CD4-positive, alpha-beta memory T cell (primary cell): Measurements from ENCODE around the gene AHSP. TPM values are rescaled to one million over a fixed set of nuclear protein-coding genes. Genes with fewer than 3 reads are reported as not detected.
"Not testable (repeated sequence)": the region's sequence is repeated elsewhere in the genome, so short reads cannot be mapped to it uniquely, and the experiment has no call there.

Experiments
- CTCF ChIA-PET: fragments of 350-600 bp; sonication (Branson Sonifier 250); formaldehyde crosslinking; loops from one replicate; lab custom pipeline; 2021; ENCODE audit warnings: inconsistent platforms; ENCODE audit not compliant: partially characterized antibody; lab: Charles Lee
- POLR2A ChIA-PET: fragments of 350-600 bp; sonication (Branson Sonifier 250); formaldehyde crosslinking; loops from one replicate; lab custom pipeline; 2021; ENCODE audit not compliant: partially characterized antibody; lab: Charles Lee
- DNase-seq, 5 donors: peaks; one replicate each; pipeline versions ENCODE4 v3.0.0 to v3.0.0-alpha.2; 2020 to 2022; ENCODE audit warnings: mixed read lengths in 1 of 5
- H3K27ac ChIP-seq: one replicate; pipeline ENCODE4 v1.7.0; 2013; ENCODE audit warnings: low read depth, low read length
- H3K27me3 ChIP-seq: 2 replicates; pipeline ENCODE4 v1.7.0; 2013; ENCODE audit warnings: mild to moderate bottlenecking, low read length, moderate library complexity; ENCODE audit not compliant: insufficient read depth
- H3K36me3 ChIP-seq: 2 replicates; pipeline ENCODE4 v1.7.0; 2013; ENCODE audit warnings: mild to moderate bottlenecking, low read length, moderate library complexity; ENCODE audit not compliant: insufficient read depth
- H3K4me1 ChIP-seq: 2 replicates; pipeline ENCODE4 v1.7.0; 2013; ENCODE audit warnings: mild to moderate bottlenecking, low read length, moderate library complexity; ENCODE audit not compliant: insufficient read depth
- H3K4me3 ChIP-seq, 2 donors: one replicate each; pipeline ENCODE4 v1.7.0; 2013; ENCODE audit warnings: low read length in 2 of 2, mild to moderate bottlenecking in 1 of 2
- H3K9me3 ChIP-seq, 2 donors: one replicate each; pipeline ENCODE4 v1.7.0; 2013; ENCODE audit warnings: low read length in 2 of 2, control low read depth in 1 of 2; ENCODE audit not compliant: control insufficient read depth in 1 of 2
- H3K27ac Mint-ChIP-seq, 7 donors: one replicate each; pipeline ENCODE4 v1.8.0; 2020 to 2021; ENCODE audit warnings: mixed read lengths in 7 of 7, mild to moderate bottlenecking in 6 of 7, inconsistent platforms in 3 of 7, moderate library complexity in 3 of 7
- H3K27me3 Mint-ChIP-seq, 2 donors: one replicate each; pipeline ENCODE4 v1.8.0; 2020 to 2021; ENCODE audit warnings: mixed read lengths in 2 of 2
- H3K36me3 Mint-ChIP-seq, 2 donors: one replicate each; pipeline ENCODE4 v1.8.0; 2020 to 2021; ENCODE audit warnings: mixed read lengths in 2 of 2, inconsistent platforms in 1 of 2, mild to moderate bottlenecking in 1 of 2
- H3K4me1 Mint-ChIP-seq, 4 donors: one replicate each; pipeline ENCODE4 v1.8.0; 2020 to 2021; ENCODE audit warnings: mixed read lengths in 4 of 4, mild to moderate bottlenecking in 1 of 4
- H3K4me3 Mint-ChIP-seq, 8 donors: one replicate each; pipeline ENCODE4 v1.8.0; 2020 to 2021; ENCODE audit warnings: mixed read lengths in 8 of 8, mild to moderate bottlenecking in 7 of 8, moderate library complexity in 6 of 8, inconsistent platforms in 3 of 8
- H3K9me3 Mint-ChIP-seq, 8 donors: one replicate each; pipeline ENCODE4 v1.8.0; 2020 to 2021; ENCODE audit warnings: mixed read lengths in 8 of 8, mild to moderate bottlenecking in 5 of 8, inconsistent platforms in 3 of 8, moderate library complexity in 1 of 8
- intact Hi-C: fragments of 100-400 bp; cut with micrococcal nuclease; formaldehyde crosslinking; loops from one replicate; pipeline ENCODE4 v1.15.1; 2023
- polyA plus RNA-seq, 2 donors: library from polyadenylated mRNA; unstranded; fragments of 300-500 nt; fragmentation: Illumina TruSeq; gene quantifications; one replicate each; pipeline ENCODE4 v1.2.3, GENCODE V29; 2021
- total RNA-seq, 2 experiments: library from RNA; stranded (reverse); gene quantifications; one replicate each; pipeline ENCODE4 v1.2.3, GENCODE V29; 2021

Gene AHSP, protein sequence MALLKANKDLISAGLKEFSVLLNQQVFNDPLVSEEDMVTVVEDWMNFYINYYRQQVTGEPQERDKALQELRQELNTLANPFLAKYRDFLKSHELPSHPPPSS
- total RNA-seq (not detected), polyA plus RNA-seq (not detected)

DNA sequence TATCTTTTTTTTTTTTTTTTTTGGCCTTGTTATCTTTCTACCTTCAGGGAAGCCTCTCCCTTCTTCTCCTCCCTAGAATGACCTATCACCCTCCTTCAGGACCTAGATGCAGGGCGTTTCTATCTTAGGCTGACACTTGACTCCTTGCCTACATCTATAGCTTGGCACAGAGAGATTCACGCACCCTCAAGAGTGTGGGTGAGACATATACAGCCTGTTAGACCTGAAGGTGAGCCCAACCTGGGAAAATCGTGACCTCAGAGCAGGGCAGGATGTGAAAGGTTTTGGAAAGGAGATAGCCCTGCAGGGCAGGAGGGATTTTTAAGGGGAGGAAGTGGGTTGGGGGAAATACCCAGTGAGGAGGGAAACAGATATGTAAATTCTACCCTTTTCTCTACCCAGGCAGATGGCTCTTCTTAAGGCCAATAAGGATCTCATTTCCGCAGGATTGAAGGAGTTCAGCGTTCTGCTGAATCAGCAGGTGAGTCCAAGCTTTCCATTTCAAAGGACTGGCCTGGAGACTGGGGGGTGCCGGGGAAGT lies at the start of gene AHSP:
AHSP (plus strand) TSS at position 167 of the 541 bp plus-strand sequence; CDS start at position 407, 240 bp downstream.
- Mint-ChIP-seq H3K27me3 (peaks cover 12 to 14% of the 10 kb centered on the region in 2 donors), H3K36me3 (no peaks in the 10 kb centered on the region), H3K9me3 (no peaks in the 10 kb centered on the region), H3K4me3 (peak within 1 kb of the TSS in 1 of 8 donors; percentile 28), H3K4me1 (peaks cover 0 to 12% (median 5%) of the 10 kb centered on the region in 4 donors), H3K27ac (no peak within 1 kb of the TSS)
- Histone ChIP-seq H3K4me3 (no peak within 1 kb of the TSS), H3K9me3 (no peaks in the 10 kb centered on the region), H3K36me3 (no peaks in the 10 kb centered on the region), H3K27ac (no peak within 1 kb of the TSS), H3K4me1 (no peaks in the 10 kb centered on the region), H3K27me3 (peaks cover 11% of the 10 kb centered on the region)
- CTCF ChIA-PET, result no interaction called here
- POLR2A ChIA-PET, result interaction anchor here (2.0 kb wide), 1 partner anchor 19 kb away, joined by 5 read pairs; the partner anchor contains the start of gene RUSF1
- intact Hi-C loops, result no loop called here
- no peak for DNase-seq

DNA sequence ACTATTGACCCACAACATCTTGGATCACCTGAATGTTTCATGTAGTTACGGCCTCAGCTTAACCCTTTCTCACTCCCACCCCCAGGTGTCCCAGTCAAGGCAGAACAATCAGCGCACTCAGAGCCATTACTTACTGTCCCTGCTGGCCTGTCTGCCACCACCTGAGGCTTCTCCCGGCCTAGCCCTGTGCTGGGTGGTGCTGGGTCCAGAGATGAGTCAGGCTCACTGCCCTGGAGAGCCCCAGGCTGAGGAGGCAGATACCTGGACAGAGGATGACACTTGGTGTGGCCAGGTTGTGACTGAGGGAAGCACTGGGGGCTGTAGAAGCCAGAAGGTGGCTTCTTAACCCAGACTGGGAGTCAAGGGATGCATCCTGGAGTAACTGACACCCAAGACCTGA lies 48.7 kb upstream of the AHSP start:
- Mint-ChIP-seq H3K27me3 (peaks cover 0 to 3% of the 10 kb centered on the region in 2 donors), H3K4me1 (peaks cover 7 to 22% (median 13%) of the 10 kb centered on the region in 4 donors), H3K27ac (no peak overlapping the region), H3K36me3 (no peaks in the 10 kb centered on the region), H3K9me3 (peaks cover 0 to 2% (median 0%) of the 10 kb centered on the region in 8 donors), H3K4me3 (peak overlapping the region in 3 of 8 donors; percentile 12 to 57 (median 48))
- Histone ChIP-seq H3K4me1 (peaks cover 14% of the 10 kb centered on the region), H3K36me3 (no peaks in the 10 kb centered on the region), H3K4me3 (no peak overlapping the region), H3K27me3 (no peaks in the 10 kb centered on the region), H3K9me3 (no peaks in the 10 kb centered on the region), H3K27ac (no peak overlapping the region)
- intact Hi-C loops, result no loop called here
- ChIA-PET CTCF (interaction anchor here (1.6 to 5.1 kb wide), 2 partner anchors 9 to 17 kb away, joined by 4 to 38 read pairs; no protein-coding TSS in a partner anchor), POLR2A (interaction anchor here (4.2 to 5.6 kb wide), 3 partner anchors 9 to 29 kb away, joined by 25 to 75 read pairs (median 72); partner anchors contain the start of genes ARMC5 and RUSF1)
- DNase-seq, result no peak

DNA sequence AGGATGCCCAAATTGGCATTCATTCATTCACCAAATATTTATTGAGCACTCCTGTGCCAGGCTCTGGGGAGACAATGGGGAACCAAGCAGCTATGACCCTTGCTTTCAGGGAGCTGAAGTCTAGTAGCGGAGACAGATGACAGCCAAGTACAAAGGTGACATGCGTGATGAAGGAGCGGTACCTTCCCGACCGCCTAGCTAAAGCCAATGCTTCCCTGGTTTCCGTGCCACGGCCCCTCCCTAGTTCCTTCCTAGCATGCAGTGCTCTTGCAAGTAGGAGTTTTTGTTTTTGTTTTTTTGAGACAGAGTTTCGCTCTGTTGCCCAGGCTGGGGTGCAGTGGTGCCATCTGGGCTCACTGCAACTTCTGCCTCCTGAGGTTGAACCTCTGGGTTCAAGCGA lies 47.9 kb upstream of the AHSP start:
- Mint-ChIP-seq H3K36me3 (no peaks in the 10 kb centered on the region), H3K4me1 (peaks cover 7 to 22% (median 13%) of the 10 kb centered on the region in 4 donors), H3K27me3 (no peaks in the 10 kb centered on the region), H3K27ac (peak overlapping the region in 3 of 7 donors; percentile 3 to 47 (median 21)), H3K9me3 (peaks cover 0 to 2% (median 0%) of the 10 kb centered on the region in 8 donors), H3K4me3 (peak overlapping the region in 2 of 8 donors; percentile 17 to 50)
- Histone ChIP-seq H3K27ac (no peak overlapping the region), H3K9me3 (no peaks in the 10 kb centered on the region), H3K4me3 (no peak overlapping the region), H3K36me3 (no peaks in the 10 kb centered on the region), H3K4me1 (peaks cover 14% of the 10 kb centered on the region), H3K27me3 (no peaks in the 10 kb centered on the region)
- intact Hi-C loops, result no loop called here
- CTCF ChIA-PET, result no interaction called here
- POLR2A ChIA-PET, result interaction anchor here (5.6 kb wide), 1 partner anchor 20 kb away, joined by 72 read pairs; the partner anchor contains the start of gene ARMC5
- DNase-seq, result no peak

DNA sequence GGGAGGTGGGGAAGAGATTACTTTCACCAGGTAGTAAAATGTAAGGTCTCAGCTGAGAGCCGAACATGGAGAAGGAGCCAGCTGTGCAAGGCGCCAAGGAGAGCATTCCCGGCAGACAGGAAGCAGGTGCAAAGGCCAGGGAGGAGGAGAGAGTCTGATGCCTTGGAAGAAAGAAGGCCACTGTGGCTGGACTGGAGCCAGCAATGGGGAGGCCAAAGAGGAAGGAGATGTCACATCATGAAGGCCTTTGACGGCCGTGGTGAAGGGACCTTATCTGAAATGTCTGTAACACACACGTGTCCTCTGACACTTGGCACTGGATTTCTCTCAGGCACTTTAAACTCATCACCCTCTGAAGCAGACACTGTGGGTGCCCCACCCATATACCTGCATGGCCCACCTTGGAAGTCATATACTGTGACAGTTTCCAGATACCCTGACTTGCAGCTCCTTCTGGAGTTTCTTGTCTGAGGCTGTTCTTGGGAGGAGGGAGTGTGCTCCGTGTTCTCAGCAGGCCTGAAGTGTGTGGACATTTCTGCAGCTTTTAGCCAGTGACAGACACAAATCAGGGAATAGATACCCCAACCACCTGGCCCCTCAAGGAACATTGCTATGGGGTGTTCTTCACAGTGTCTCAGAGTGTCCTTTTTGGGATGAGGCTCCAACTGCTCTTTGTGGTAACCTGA lies 46.7 kb upstream of the AHSP start:
- ChIA-PET POLR2A (no interaction called here), CTCF (no interaction called here)
- H3K4me1 ChIP-seq, result peaks cover 14% of the 10 kb centered on the region
- H3K36me3 ChIP-seq, result no peaks in the 10 kb centered on the region
- Mint-ChIP-seq H3K4me3 (no peak overlapping the region), H3K27ac (no peak overlapping the region), H3K27me3 (no peaks in the 10 kb centered on the region), H3K4me1 (peaks cover 7 to 30% (median 13%) of the 10 kb centered on the region in 4 donors), H3K9me3 (peaks cover 0 to 2% (median 0%) of the 10 kb centered on the region in 8 donors), H3K36me3 (no peaks in the 10 kb centered on the region)
- no peak overlapping the region for H3K27ac ChIP-seq
- no peaks in the 10 kb centered on the region for H3K9me3 ChIP-seq
- no peaks in the 10 kb centered on the region for H3K27me3 ChIP-seq
- H3K4me3 ChIP-seq, result no peak overlapping the region
- intact Hi-C loops, result no loop called here
- DNase-seq, result no peak

DNA sequence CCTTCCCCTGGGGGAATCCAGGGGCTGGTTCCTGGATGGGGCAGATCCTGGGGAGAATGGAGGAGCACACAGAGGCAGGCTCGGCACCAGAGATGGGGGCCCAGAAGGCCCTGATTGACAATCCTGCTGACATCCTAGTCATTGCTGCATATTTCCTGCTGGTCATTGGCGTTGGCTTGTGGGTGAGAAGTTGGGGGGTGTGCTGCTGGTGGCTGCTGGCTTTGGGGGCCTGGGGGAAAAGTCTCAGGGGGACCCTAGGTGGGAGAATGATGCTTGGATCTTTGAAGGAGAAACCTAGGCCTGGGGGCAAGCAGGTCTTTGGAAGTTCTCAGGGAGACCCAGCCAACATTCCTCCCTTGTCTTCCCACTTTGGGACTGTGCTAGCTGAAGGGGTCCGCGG lies 44.6 kb upstream of the AHSP start, which contains the start of gene SLC5A2:
SLC5A2 (plus strand) TSS at position 43 of the 400 bp plus-strand sequence; CDS start at position 57, 14 bp downstream.
- intact Hi-C loops, result no loop called here
- POLR2A ChIA-PET, result interaction anchor here (0.8 kb wide), 1 partner anchor 25 kb away, joined by 3 read pairs; no protein-coding TSS in a partner anchor
- peak within 1 kb of the TSS in 3 of 7 donors; percentile 5 to 34 (median 13) for H3K27ac Mint-ChIP-seq

DNA sequence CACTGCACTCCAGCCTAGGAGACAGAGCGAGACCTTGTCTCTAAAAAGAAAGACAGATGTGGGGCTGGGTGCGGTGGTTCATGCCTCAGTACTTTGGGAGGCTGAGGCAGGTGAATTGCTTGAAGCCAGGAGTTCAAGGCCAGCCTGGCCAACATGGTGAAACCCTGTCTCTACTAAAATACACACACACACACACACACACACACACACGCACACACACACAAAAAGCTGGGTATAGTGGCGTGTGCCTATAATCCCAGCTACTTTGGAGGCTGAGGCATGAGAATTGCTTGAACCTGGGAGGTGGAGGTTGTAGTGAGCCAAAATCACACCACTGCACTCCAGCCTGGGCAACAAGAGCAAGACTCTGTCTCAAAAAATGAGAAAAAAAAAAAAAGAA lies 43.7 kb upstream of the AHSP start:
- POLR2A ChIA-PET, H3K9me3 ChIP-seq, H3K36me3 Mint-ChIP-seq, H3K27ac Mint-ChIP-seq, H3K4me3 ChIP-seq, DNase-seq, H3K27ac ChIP-seq, CTCF ChIA-PET, H3K4me3 Mint-ChIP-seq, H3K9me3 Mint-ChIP-seq, H3K27me3 Mint-ChIP-seq, intact Hi-C loops, H3K27me3 ChIP-seq, H3K36me3 ChIP-seq: not testable (repeated sequence)
- peaks cover 2 to 25% (median 15%) of the 10 kb centered on the region in 4 donors for H3K4me1 Mint-ChIP-seq
- H3K4me1 ChIP-seq, result peaks cover 13% of the 10 kb centered on the region

More for the DNA sequence above, 44.6 kb upstream of the AHSP start, which contains the start of gene SLC5A2:
- Histone ChIP-seq H3K9me3 (no peaks in the 10 kb centered on the region), H3K27ac (no peak within 1 kb of the TSS), H3K4me3 (no peak within 1 kb of the TSS), H3K36me3 (no peaks in the 10 kb centered on the region), H3K4me1 (peaks cover 13% of the 10 kb centered on the region), H3K27me3 (no peaks in the 10 kb centered on the region)
- no peaks in the 10 kb centered on the region for H3K27me3 Mint-ChIP-seq
- H3K4me1 Mint-ChIP-seq, result peaks cover 4 to 27% (median 16%) of the 10 kb centered on the region in 4 donors
- no peak for DNase-seq
- peaks cover 0 to 1% (median 0%) of the 10 kb centered on the region in 8 donors for H3K9me3 Mint-ChIP-seq
- peaks cover 0 to 2% of the 10 kb centered on the region in 2 donors for H3K36me3 Mint-ChIP-seq
- CTCF ChIA-PET, result interaction anchor here (1.7 kb wide), 1 partner anchor 23 kb away, joined by 5 read pairs; no protein-coding TSS in a partner anchor
- H3K4me3 Mint-ChIP-seq, result no peak within 1 kb of the TSS
